Activated naive CD8-positive, alpha-beta T cell treated with anti-CD3 and anti-CD28 coated beads, Interleukin-2, amount 50 U/mL, for 16 hours (primary cell): Measurements from ENCODE around the gene NOP16.

Experiments
- DNase-seq: peaks from one replicate; pipeline ENCODE4 v3.0.0-alpha.2; 2020; ENCODE audit warnings: low read depth, low spot score

The NOP16 gene

DNA sequence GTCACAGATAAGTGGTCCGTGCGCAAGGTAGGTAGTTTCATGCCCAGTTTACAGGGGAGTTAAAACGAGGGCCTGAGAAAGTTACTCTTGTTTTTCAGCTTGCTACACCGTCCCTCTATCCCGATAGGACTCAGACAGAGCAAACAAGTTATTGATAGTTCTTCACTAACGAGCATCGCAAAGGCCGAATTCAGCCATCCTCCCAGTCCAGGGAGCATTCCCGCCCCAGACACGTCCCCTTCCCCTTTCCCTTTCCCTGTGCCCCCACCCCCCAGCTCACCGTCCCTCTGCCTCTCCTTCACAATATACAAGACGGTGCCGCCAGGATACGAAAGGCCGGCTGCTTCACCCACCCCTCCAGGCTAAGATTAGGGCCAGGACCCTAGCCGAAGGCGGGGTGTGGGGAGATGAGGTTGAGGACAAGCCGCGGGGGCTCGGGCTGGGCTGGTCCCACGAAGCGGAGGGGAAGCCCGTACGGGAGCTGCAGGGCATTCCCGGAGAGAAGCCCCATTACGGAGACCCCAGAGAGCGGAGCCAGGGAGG, 27.4 kb downstream of the NOP16 start:
- no peak for DNase-seq

DNA sequence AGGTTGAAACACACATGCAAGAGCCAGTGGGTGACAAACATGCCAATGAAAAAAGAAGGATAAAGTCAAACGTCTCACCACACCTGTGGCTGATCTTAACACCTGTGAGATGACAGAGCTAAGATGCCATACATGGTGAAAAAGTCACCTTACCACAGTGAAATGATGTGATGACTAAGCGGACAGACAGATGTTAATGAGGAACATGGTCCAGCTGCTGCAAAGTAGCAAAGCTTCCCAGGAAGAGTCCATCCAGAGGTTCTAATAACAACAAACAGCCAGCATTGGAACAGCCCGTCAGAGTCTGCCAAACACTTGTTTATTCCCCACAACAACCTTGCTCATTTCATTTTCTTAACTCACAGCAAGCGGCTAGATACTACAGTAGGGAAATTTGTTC, 28.7 kb downstream of the NOP16 start:
- DNase-seq: no peak

DNA sequence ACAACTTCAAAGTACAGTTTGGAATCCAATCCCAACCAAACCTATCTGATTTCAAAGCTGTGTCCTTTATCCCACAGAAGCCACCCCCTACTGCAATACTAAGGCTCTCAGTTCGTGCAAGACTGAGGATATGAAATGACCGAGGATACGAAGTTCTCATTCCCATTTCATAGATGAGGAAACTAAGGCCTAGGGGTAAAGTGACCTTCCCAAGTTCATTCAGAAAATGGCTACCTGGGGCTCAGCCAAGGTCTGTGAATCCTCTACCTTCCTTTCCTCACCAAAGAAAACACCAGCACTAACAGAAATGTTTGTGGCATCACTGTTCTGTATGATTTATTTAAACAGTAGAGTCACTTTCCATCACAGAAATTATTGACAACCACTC, 32.2 kb downstream of the NOP16 start:
- no peak for DNase-seq

GRCh38 chr5:176355400-176356178, 32.8 kb downstream of the NOP16 start:
- DNase-seq: no peak

- DNase-seq: no peak
Observed at GRCh38 chr5:176353533-176353932, 34.9 kb downstream of the NOP16 start.

DNA sequence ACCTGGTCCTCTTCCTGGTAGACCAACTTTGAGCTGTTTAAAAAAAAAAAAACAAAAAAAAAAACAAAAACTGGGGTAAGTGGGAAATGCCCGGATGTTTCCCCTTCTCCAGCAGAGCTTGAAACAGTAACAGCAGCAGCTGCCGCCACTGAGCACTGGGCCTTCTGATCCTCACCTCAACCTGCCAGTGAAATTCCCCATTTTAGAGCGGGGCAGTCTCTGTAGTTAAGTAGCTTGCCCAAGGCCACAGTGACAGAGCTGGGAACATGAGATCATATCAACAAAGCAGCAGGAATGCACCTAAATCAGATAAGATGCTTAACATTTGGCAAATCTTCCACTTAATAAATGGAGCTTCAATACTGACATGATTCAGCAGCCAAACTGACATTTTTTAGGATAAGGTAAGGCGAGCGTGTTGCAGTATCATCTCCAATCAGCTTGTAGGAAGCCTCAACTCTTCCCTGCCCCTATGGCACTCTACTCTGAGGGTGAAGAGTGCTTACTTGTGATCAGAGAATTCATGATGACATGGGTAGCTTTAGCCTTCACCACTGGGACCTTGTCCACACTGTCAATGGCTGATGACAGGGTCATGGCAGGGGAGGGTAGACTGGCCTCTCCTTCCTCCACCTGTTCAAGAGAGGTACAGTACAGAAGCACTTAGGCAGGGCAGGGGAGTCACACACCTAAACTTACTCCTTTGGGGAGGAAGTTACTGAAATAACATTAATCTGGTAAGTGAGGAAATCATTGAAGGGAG, 36.1 kb downstream of the NOP16 start:
- DNase-seq: no peak

DNA sequence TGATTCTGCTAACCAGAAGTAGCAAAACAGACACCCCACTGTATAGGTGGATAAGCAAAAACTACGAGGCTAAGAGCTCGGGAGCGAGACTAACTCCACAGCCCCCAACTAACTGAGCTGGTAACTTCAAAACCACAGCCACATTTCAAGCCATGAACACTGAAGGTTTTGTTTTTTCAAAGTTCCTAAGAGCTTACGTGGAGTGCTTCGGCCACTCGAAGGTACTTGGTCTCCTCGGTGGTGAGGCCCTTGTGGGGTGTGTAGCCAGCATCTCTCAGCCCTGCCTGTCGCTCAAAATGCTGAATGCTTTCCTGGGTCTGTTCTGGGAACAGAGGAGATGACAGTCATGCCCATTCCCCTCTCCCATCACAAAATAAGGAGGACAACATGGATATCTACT, 38.0 kb downstream of the NOP16 start:
- DNase-seq: no peak

GRCh38 chr5:176342766-176343458, 45.5 kb downstream of the NOP16 start:
- no peak for DNase-seq

DNA sequence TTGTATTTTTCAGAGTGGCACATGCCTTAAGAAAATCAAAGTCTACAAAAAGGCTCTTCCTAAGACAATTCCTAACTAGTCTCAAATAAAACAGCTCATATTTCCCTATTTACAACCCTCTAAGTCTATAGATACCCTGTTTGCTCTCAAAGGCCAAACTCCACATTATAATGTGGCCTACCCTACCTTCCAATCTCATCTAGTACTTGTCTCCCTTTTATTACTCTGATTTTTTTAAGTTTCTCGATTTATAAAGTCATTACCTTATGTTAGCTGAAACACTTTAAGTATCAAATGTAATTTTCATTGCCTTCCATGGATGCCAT, 46.3 kb downstream of the NOP16 start:
- DNase-seq: no peak

- no peak for DNase-seq
Observed at GRCh38 chr5:176341325-176342157, 46.9 kb downstream of the NOP16 start.

DNA sequence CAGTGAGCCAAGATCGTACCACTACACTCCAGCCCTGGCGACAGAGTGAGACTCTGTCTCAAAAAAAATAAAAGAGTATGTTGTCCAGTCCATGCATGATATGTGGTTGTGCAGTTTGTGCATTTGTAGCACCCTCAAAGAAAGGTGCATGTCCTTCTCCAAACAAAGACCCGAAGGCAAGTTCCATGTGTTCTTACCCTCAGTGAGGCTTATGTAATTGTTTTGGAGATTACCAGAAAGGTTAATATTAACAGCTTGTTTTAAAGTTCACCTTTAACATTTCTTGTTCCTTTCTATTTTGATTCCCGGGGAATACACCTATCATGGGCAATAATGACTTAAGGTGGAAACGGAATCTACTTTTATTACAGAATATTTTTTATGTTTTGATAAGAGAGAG, 49.1 kb downstream of the NOP16 start:
- DNase-seq: no peak

DNA sequence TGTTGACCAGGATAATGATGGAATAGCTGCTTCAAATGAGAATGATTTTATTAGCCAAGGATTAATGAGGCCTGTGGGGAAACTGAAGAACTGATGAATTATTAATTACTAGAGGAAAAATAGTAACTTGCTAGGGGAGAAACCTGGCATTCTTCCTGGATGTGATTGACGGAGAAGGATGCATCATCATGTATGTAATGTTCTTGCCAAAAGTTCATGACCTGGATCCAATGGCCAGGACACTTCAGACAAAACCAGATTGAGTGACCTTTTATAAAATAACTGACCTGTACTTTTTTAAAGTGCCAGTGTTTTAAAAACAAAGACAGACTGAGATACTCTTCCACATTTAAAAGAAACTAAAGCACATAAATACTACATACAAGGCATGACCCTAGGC, 50.5 kb downstream of the NOP16 start:
- DNase-seq: no peak

DNA sequence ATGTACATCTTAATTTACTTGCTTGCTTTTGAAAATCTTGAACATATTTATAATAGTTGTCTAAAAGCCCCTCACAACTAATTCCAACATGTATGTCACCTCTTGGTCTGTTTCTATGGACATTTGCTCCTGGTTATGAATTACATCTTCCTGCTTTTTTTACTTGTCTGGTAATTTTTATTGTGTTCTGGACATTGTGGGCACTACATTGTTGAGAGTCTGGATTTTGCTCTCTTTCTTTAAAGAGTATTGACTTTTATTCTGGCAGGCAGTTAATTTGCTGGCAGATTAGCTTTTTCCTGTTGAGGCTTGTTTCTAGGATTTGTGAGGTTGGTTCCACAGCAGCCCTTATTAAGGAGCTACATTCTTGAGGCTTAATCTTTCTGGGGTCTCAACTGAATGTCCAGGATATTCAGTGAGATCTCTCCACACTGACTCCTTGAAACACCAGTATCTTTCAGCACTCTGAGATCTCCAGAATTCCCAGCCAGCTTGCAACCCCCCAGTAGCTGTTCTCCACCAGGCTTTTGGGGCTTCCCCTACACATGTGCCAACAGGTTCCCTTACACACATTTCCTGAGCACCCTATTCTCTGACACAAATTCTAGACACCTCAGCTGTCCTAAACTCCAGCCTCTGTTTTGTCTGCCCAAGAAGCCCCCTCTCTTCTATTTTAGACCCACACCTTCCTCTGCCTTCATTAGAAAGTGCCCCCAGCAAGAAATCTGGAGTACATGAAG, 54.2 kb downstream of the NOP16 start:
- no peak for DNase-seq
